HG03025 (cell line): ENCODE measurements around the gene TNPO3.
"Not testable (repeated sequence)": the region's sequence is repeated elsewhere in the genome, so short reads cannot be mapped to it uniquely, and the experiment has no call there.

Experiments used
- ATAC-seq: cut with Tn5 transposase; IDR thresholded peaks from one replicate; pipeline ENCODE4 v1.9.1; 2021; ENCODE audit warnings: mild to moderate bottlenecking, moderate library complexity; ENCODE audit not compliant: unreplicated experiment, low FRiP score

TNPO3 gene

DNA sequence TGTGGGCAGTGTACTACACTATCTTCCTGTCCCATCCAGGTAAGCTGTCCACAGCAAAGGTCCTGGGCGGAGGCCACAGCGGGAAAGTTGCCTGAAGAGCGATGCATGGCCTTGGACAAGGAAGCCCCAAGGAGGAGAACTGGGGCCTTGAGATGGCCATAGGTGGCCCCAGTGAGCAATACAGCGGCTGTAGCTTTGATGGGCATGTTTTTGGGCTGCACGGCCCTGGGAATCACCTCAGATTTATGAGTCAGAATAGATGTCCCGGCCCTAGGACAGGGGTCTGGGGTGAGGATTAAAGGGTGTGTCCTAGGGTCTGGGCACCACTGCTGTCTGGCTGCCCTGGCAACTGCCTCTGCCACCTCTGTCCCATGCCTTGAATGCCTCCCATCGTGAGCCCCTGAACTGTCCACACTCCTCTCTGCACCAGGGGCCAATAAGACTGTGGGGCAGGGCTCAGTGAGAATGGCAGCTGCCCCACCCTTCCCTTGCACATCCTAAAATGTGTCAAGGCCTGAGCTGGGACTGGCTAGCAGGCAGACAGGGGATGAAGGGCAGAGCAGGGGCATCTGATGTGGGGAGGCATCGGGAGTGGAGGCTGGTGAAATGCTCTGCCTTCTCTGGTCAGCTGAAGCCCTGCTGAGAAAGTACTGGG is 126.6 kb downstream of the TNPO3 start:
- ATAC-seq = no peak

DNA sequence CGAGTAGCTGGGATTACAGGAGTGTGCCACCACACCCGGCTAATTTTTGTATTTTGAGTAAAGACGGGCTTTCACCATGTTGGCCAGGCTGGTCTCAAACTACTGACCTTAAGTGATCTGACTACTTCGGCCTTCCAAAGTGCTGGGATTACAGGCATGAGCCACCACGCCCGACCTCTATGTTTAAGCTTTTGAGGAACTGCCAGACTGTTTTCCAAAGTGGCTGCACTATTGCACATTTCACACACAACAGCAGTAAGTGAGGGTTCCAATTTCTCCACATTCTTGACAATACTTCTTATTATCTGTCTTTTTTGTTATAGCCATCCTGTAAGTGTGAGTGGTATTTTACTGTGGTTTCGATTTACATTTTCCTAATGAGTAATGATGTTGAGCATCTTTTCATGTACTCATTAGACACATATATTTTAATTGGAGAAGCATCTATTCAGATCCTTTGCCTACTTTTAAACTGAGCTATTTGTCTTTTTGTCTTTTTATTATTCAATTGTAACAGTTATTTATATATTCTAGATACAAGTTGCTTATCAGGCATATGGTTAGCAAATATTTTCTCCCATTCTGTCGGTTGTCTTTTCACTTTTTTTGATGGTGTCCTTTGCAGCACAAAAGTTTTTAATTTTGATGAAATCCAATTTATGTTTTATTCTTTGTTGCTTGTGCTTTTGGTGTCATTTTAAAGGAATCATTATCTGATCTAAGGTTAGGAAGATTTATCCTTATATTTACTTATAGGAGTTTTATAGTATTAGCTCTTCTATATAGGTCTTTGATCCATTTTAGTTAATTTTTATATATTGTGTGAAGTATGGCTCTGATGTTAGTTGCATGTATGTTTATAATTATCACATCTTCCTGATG is 130.0 kb downstream of the TNPO3 start:
- no peak for ATAC-seq

GRCh38 chr7:128923411-128923800 is 131.5 kb downstream of the TNPO3 start:
- no peak for ATAC-seq

GRCh38 chr7:128922496-128923410 is 132.2 kb downstream of the TNPO3 start:
- ATAC-seq = no peak

DNA sequence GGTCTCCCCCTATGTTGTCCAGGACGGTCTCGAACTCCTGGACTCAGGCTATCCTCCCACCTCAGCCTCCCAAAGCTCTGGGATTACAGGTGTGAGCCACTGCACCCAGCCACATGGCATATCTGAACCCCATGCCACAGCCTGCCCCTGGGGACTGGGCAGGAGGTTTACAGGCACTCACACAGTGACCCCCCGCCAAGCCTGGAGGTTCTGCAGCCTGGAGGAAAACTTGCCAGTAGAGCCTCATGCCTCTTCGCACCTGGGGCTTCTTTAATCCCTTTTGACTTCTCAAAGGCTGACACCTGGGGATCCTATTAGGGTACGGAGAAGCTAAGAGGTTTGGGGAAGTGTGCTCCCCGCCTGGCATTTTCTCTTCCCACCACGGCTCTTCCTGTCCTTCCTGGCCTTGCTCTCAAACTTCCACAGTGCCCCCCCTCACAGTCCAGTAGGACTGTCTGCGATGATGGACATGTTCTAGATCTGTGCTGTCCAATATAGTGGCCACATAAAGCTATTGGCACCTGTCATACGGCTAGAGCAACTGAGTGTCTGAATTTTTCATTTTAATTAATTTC is 133.0 kb downstream of the TNPO3 start:
- no peak for ATAC-seq

GRCh38 chr7:128920913-128921582 is 133.9 kb downstream of the TNPO3 start:
- ATAC-seq = no peak

DNA sequence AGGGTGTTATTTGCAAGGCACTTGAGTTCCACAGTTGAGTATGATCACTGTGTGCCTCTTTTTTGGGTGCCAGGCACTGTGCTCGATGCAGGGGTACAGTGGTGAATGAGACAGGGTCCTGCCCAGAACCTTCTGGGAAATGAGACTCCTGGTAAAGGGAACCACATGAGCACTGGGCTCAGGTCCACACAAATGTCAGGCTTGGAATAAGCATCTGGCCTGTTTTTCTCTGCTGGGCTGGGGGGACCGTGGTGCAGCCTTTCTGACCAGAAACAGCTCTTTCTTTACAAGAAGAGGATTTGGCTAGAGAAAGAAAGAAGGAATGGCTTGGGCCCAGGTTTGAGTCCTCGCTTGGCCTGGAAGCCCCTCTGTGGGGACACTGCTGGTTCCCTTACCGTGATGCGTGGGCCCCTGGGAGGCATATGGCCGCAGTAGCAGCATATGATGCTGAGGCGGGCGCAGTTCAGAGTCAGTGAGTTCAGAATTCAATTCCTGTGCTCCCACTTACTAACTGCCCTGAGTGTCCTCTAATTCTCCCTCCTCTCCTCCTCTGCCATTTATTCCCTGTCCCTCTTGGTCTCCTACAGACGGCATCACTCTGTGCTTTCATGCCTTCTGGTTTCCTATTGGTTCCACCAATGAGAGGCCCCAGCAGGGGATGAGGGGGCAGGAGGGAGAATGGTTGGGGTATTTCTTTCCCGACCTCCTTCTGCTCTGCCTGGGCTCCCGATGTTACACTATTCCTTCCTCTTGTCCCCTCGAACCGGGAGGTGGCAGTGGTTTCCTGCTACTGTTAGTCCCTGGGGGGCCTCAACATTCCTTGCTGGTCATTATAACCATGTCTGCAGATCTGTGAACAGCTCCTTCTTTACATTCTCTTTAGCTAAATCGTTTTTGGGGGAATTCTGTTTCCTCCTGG is 134.8 kb downstream of the TNPO3 start:
- no peak for ATAC-seq

- ATAC-seq = no peak
These were observed 135.7 kb downstream of the TNPO3 start for GRCh38 chr7:128919241-128919640.

- no peak for ATAC-seq
These were observed 136.8 kb downstream of the TNPO3 start for GRCh38 chr7:128918016-128918665.

DNA sequence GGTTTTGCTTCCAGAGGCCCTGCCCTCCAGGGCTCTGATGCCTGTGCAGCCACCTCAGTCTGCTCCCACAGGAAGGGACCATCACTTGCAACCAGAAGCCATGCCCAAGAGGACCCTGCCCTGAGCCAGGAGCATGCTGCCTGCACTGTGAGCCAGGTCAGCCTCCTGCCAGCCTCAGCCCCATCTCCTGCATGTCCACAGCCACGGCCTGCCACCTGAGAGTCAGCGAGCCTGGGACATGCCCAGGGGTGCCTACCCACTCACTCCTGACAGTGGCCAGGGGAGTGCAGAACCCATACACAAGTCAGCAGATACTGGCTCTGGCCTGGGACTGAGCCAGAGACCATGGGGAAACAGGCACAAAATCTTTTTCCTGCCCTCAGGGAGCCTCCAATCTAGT is 137.8 kb downstream of the TNPO3 start:
- no peak for ATAC-seq

DNA sequence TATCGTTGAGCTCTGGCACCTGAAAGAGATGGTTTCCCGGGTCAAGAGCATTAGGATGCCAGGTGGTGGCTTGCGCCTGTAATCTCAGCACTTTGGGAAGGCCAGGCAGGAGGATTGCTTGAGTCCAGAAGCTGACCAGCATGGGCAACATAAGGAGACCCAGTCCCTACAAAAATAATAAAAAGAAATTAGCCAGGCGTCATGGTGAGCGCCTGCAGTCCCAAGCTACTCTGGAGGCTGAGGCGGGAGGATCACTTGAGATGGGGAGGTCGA is 138.3 kb downstream of the TNPO3 start:
- ATAC-seq = no peak

DNA sequence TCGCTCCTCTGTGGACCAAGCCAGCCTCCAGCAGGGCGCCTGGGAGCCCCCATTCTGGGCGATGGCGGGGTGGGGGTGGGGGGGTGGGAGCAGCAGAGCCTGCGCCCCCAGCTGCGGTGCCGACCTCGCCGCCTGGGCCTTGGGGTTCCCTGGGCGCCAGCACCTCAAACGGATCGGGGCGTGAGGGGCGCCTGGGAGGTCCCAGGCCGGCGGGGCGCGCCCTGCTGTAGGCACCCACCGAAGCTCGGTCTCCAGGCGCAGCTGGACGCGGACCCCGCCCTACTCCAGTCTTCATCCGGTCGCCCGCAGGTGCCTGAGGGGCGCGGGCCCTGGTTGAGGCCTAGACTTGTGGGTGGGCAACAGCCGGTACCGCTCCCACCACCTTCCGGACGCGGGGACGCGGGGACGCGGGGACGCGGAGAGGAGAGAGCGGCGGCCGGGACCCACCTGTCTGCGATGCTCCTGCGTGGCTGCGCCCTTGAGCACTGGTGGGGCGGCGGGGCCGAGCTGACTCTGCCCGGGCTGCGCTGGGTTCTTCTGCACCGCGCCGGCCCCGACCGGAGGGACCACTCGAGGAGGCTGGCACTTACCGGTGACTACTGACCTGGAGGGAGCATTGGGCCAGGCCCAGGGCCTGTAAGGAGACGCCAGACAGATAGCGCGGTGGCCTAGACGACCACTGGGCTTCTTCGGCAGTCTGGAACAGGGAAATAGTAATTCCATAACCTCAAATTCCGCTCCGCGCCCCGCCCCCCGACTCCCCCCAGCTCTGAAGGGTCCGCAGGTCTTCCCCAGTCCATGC is 138.9 kb downstream of the TNPO3 start:
- no peak for ATAC-seq

GRCh38 chr7:128915271-128915819 is 139.6 kb downstream of the TNPO3 start:
- ATAC-seq = no peak

DNA sequence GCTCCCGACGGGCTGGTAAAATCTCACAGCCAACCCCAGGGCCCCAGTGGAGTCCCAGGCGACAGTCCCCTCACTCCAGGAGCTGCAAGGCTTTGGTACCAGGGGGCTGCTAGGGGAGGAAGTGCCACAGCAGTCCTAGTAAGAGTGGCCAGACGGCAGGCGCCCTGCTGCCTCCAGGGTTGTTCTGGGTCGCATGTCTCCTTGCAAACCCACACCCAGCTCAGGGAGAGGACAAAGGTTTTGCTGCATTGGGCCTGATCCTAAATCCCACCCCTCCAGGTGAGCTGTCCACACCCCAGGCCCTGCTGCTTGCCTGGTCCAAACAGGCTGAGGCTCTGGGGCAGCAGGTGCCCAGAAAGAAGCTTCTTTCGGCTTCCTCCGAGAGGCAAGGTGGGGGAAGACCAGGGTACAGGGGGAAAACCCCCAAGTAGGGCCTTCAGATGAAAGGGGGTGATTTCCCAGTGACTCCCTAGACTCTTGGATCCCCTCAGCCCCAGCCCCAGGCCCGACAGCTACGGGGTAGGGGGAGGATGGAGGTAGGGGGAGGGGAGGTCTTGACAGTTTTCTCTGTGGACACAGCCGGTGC is 140.3 kb downstream of the TNPO3 start:
- peak; percentile 44 for ATAC-seq

- ATAC-seq = no peak
These were observed 140.9 kb downstream of the TNPO3 start for GRCh38 chr7:128913870-128914565.

- not testable (repeated sequence) for ATAC-seq
These were observed 142.0 kb downstream of the TNPO3 start for GRCh38 chr7:128912709-128913495.
